H1 (cell line): ENCODE data around the gene CHCHD3. TPM values are rescaled to one million over a fixed set of nuclear protein-coding genes. Genes with fewer than 3 reads are reported as not detected.

Source experiments
- CTCF ChIA-PET: fragments of 300-600 bp; sonication (Branson Sonifier 250); formaldehyde crosslinking; loops from one replicate; lab custom pipeline; 2021; ENCODE audit not compliant: partially characterized antibody; lab: Charles Lee
- POLR2A ChIA-PET: fragments of 300-600 bp; sonication (Branson Sonifier 250); formaldehyde crosslinking; loops from one replicate; lab custom pipeline; 2021; ENCODE audit warnings: inconsistent platforms; ENCODE audit not compliant: partially characterized antibody; lab: Charles Lee
- DNase-seq, 2 experiments: peaks; one replicate each; pipeline versions ENCODE4 v3.0.0 to v3.0.0-alpha.2; 2010 to 2022; ENCODE audit warnings: low spot score in 2 of 2, low read depth in 1 of 2, mixed read lengths in 1 of 2
- FAIRE-seq: peaks from 2 replicates; lab custom pipeline; 2011; peaks lifted over from hg19 to GRCh38; lab: Jason Lieb, UNC
- H2AFZ ChIP-seq: 2 replicates; pipeline ENCODE4 v1.8.1; 2012; ENCODE audit warnings: low read length, inconsistent platforms
- H2AK5ac ChIP-seq: 2 replicates; pipeline ENCODE4 v1.6.1; 2013; ENCODE audit warnings: low read depth, low read length
- H2BK120ac ChIP-seq: replicated peaks from 2 replicates; pipeline ENCODE3; 2013; ENCODE audit warnings: low read depth, low read length, inconsistent platforms
- H2BK12ac ChIP-seq: 2 replicates; pipeline ENCODE4 v1.6.1; 2013; ENCODE audit warnings: low read depth, low read length
- H2BK15ac ChIP-seq: 2 replicates; pipeline ENCODE4 v1.6.1; 2013; ENCODE audit warnings: low read length
- H2BK20ac ChIP-seq: 2 replicates; pipeline ENCODE4 v1.6.1; 2013; ENCODE audit warnings: low read length
- H2BK5ac ChIP-seq: 2 replicates; pipeline ENCODE4 v1.6.1; 2013; ENCODE audit warnings: low read depth, low read length
- H3K14ac ChIP-seq: 2 replicates; pipeline ENCODE4 v1.6.1; 2013; ENCODE audit warnings: inconsistent platforms; ENCODE audit not compliant: insufficient read length
- H3K18ac ChIP-seq: 2 replicates; pipeline ENCODE4 v1.6.1; 2013; ENCODE audit warnings: low read length; ENCODE audit errors: extremely low read depth
- H3K23ac ChIP-seq: 2 replicates; pipeline ENCODE4 v1.6.1; 2013; ENCODE audit warnings: inconsistent platforms; ENCODE audit not compliant: insufficient read length
- H3K23me2 ChIP-seq: 2 replicates; pipeline ENCODE4 v1.6.1; 2013; ENCODE audit warnings: low read depth, low read length
- H3K27ac ChIP-seq: 2 replicates; pipeline ENCODE4 v1.6.1; 2011; ENCODE audit warnings: low read depth, low read length, inconsistent platforms
- H3K27me3 ChIP-seq, 4 experiments: replicated peaks in 1 of 4; 1 replicate in 1 of 4; 2 replicates in 3 of 4; pipeline versions ENCODE4 v1.6.1 to v1.8.1; 2011 to 2013; ENCODE audit warnings: low read length in 3 of 4, mild to moderate bottlenecking in 3 of 4, inconsistent platforms in 2 of 4, mixed read lengths in 2 of 4, moderate library complexity in 1 of 4; ENCODE audit not compliant: control insufficient read depth in 3 of 4, insufficient read depth in 3 of 4; ENCODE audit errors: extremely low read depth in 1 of 4
- H3K36me3 ChIP-seq, 4 experiments: 2 replicates each; pipeline versions ENCODE4 v1.6.1 to v1.8.1; 2011 to 2013; ENCODE audit warnings: mild to moderate bottlenecking in 4 of 4, low read length in 3 of 4, moderate library complexity in 2 of 4, control low read depth in 1 of 4, inconsistent platforms in 1 of 4; ENCODE audit not compliant: insufficient read depth in 4 of 4, control insufficient read depth in 2 of 4
- H3K4ac ChIP-seq: replicated peaks from 2 replicates; pipeline ENCODE3; 2013; ENCODE audit warnings: low read length, low read depth, mixed read lengths, inconsistent platforms; ENCODE audit not compliant: insufficient read length
- H3K4me1 ChIP-seq, 4 experiments: replicated peaks in 1 of 4; 1 replicate in 1 of 4; 2 replicates in 3 of 4; pipeline versions ENCODE4 v1.6.1 to v1.8.1; 2011 to 2013; ENCODE audit warnings: low read length in 3 of 4, inconsistent platforms in 2 of 4, mixed read lengths in 1 of 4; ENCODE audit not compliant: insufficient read depth in 4 of 4, control insufficient read depth in 3 of 4
- H3K4me2 ChIP-seq, 2 experiments: 2 replicates each; pipeline versions ENCODE4 v1.6.1 to v1.8.1; 2011 to 2013; ENCODE audit warnings: low read depth in 2 of 2, low read length in 2 of 2, control low read depth in 1 of 2, inconsistent platforms in 1 of 2, mild to moderate bottlenecking in 1 of 2; ENCODE audit not compliant: insufficient read depth in 1 of 2
- H3K4me3 ChIP-seq, 4 experiments: fragments of 200-600, 300-600 bp in 1 of 4; sonication (generic), shearing (Covaris generic), sonication (Bioruptor Twin) in 1 of 4; 2 replicates each; pipeline versions ENCODE4 v1.5.1 to v1.8.1; 2011 to 2016; ENCODE audit warnings: low read length in 4 of 4, low read depth in 3 of 4, control low read depth in 2 of 4, inconsistent platforms in 2 of 4, mild to moderate bottlenecking in 2 of 4, mixed read lengths in 1 of 4, moderate library complexity in 1 of 4; ENCODE audit not compliant: insufficient read depth in 2 of 4; ENCODE audit errors: extremely low read depth in 1 of 4
- H3K56ac ChIP-seq: replicated peaks from 2 replicates; pipeline ENCODE3; 2013; ENCODE audit warnings: low read depth, mild to moderate bottlenecking, mixed read lengths, low read length, inconsistent platforms; ENCODE audit not compliant: insufficient read length
- H3K79me1 ChIP-seq: 2 replicates; pipeline ENCODE4 v1.6.1; 2013; ENCODE audit warnings: low read depth, low read length, control low read depth
- H3K79me2 ChIP-seq, 2 experiments: 2 replicates each; pipeline versions ENCODE4 v1.6.1 to v1.8.1; 2012 to 2013; ENCODE audit warnings: low read length in 2 of 2, mild to moderate bottlenecking in 2 of 2, inconsistent platforms in 1 of 2; ENCODE audit not compliant: insufficient read depth in 2 of 2, control insufficient read depth in 1 of 2
- H3K9ac ChIP-seq, 4 experiments: replicated peaks in 1 of 4; 1 replicate in 1 of 4; 2 replicates in 3 of 4; pipeline versions ENCODE4 v1.6.1 to v1.8.1; 2011 to 2013; ENCODE audit warnings: low read depth in 3 of 4, low read length in 3 of 4, control low read depth in 2 of 4, mild to moderate bottlenecking in 2 of 4, moderate library complexity in 2 of 4, inconsistent platforms in 1 of 4; ENCODE audit errors: extremely low read depth in 1 of 4
- H3K9me3 ChIP-seq, 2 experiments: 2 replicates each; pipeline versions ENCODE4 v1.6.1 to v1.8.1; 2012 to 2013; ENCODE audit warnings: mild to moderate bottlenecking in 2 of 2, moderate library complexity in 2 of 2, control low read depth in 1 of 2, inconsistent platforms in 1 of 2, low read depth in 1 of 2, low read length in 1 of 2, mixed read lengths in 1 of 2; ENCODE audit not compliant: insufficient read depth in 2 of 2
- H4K20me1 ChIP-seq, 2 experiments: replicated peaks in 1 of 2; 2 replicates each; pipeline versions ENCODE3 to v1.8.1; 2011 to 2013; ENCODE audit warnings: inconsistent platforms in 2 of 2, low read length in 2 of 2, mild to moderate bottlenecking in 1 of 2; ENCODE audit not compliant: insufficient read depth in 2 of 2, control insufficient read depth in 1 of 2
- H4K5ac ChIP-seq: 2 replicates; pipeline ENCODE4 v1.6.1; 2013; ENCODE audit warnings: low read length, low read depth, mixed read lengths, inconsistent platforms; ENCODE audit not compliant: insufficient read length
- H4K8ac ChIP-seq: 2 replicates; pipeline ENCODE4 v1.8.0; 2013; ENCODE audit warnings: mild to moderate bottlenecking, moderate library complexity, low read length, inconsistent platforms; ENCODE audit not compliant: insufficient read depth; ENCODE audit errors: extremely low read depth
- H4K91ac ChIP-seq: replicated peaks from 2 replicates; pipeline ENCODE3; 2013; ENCODE audit warnings: low read length, mixed read lengths, inconsistent platforms; ENCODE audit not compliant: insufficient read length
- CREB1 ChIP-seq: IDR thresholded peaks from 2 replicates; pipeline ENCODE4 v1.6.1; 2012; ENCODE audit warnings: inconsistent platforms
- EGR1 ChIP-seq: IDR thresholded peaks from 2 replicates; pipeline ENCODE4 v1.6.1; 2011; ENCODE audit warnings: low read depth, low read length, borderline replicate concordance
- POLR2AphosphoS5 ChIP-seq: IDR thresholded peaks from 2 replicates; pipeline ENCODE4 v1.6.1; 2011; ENCODE audit warnings: low read depth, low read length
- WGBS, 2 experiments: shearing (Covaris generic) in 1 of 2; methylation state at CpG; one replicate each; pipeline versions ENCODE4 v1.1.6 to v1.1.7; 2013 to 2015; ENCODE audit warnings: low lambda C conversion rate in 2 of 2, mixed read lengths in 2 of 2, inconsistent platforms in 1 of 2, low coverage in 1 of 2, missing lambda C conversion rate in 1 of 2; ENCODE audit not compliant: insufficient replicate concordance in 2 of 2, insufficient coverage in 1 of 2, insufficient read length in 1 of 2; ENCODE audit errors: extremely low coverage in 1 of 2, missing lambda C conversion rate in 1 of 2; 5-methylcytosine and 5-hydroxymethylcytosine counted together
- polyA plus RNA-seq, 7 experiments: library from polyadenylated mRNA; depleted of rRNA in 3 of 7; stranded (reverse) in 5 of 7; unstranded in 2 of 7; fragments of >200 nt in 5 of 7; fragments of 200-250 nt in 2 of 7; gene quantifications; 1 replicate in 5 of 7; 2 replicates in 1 of 7; 4 replicates in 1 of 7; pipeline versions ENCODE4 v1.2.1 to v1.2.3, GENCODE V29; 2011 to 2013; ENCODE audit warnings: missing spikeins in 2 of 7, mixed read lengths in 2 of 7
- total RNA-seq: library from RNA; stranded (reverse); fragmentation: NEBNext Ultra II Directional; extraction: Animal tissue kit (Norgen Biotek cat#: 25700); gene quantifications from 2 replicates; pipeline ENCODE4 v1.2.1, GENCODE V29; 2021

Gene CHCHD3
- total and polyA plus RNA-seq, 2 of the 8 experiments (the other 6 are each of a cell fraction or from before 2014, with no cell fraction given), result 42.9 to 137 TPM

DNA sequence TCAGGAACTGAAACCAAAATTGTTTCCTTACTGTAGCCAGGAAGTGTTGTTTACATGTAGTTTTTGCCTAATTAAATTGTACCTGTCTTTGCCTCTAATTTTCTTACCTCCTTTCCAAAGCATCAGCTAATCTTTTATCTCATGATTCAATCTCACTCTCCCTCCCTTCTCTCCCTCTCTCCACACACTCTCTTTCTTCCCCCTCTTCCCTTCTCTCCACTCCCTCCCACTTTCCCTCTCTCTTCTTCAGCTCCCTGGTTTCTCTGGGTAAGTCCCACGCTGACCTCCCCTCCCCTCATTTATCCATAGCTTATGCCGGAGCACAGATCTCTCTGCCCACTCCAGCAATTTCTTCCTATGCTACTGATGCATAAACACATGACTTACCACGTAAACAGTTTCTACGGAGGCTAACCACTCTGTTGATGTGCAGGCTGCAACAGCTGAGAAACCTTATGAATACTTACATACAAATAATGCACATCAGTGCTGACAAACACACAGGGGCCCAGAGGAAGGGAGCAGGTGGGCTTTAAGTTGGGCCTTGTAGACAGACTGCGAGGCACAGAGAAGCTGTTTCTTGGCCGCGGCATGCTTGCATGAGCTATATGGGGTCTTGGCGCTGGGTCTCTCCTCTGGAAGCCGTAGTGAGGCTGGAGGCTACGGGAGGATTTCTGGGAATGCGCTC is 331.2 kb downstream of the CHCHD3 start:
- Histone ChIP-seq H3K36me3 (no peaks in the 10 kb centered on the region), H3K79me2 (no peaks in the 10 kb centered on the region), H3K79me1 (no peaks in the 10 kb centered on the region), H2BK5ac (no peak overlapping the region), H3K23me2 (no peaks in the 10 kb centered on the region), H4K8ac (no peak overlapping the region), H3K9ac (no peak overlapping the region), H2BK20ac (no peak overlapping the region), H4K91ac (no peak overlapping the region), H2AFZ (peak overlapping the region; percentile 13; the same call in 1 of the 2 replicates), H3K27ac (no peak overlapping the region), H2BK120ac (no peak overlapping the region), H3K18ac (no peak overlapping the region; the same call in 1 of the 2 replicates), H4K5ac (no peak overlapping the region), H3K14ac (no peak overlapping the region), H3K4me1 (peaks cover 2 to 5% (median 4%) of the 10 kb centered on the region in 4 experiments; a peak in 6 of 7 replicates)
- ChIA-PET POLR2A (interaction anchor here (0.7 kb wide), 1 partner anchor 990 kb away, joined by 3 read pairs; no protein-coding TSS in a partner anchor), CTCF (interaction anchor here (1.3 kb wide), 1 partner anchor 47 kb away, joined by 4 read pairs; no protein-coding TSS in a partner anchor)
- WGBS, 2 experiments, result 81% methylated on average over 11 of the region's 11 CpGs; no CpG with 5 or more reads in 1 of the 2 experiments
- FAIRE-seq, result no peak
- TF ChIP-seq CREB1 (no peak), POLR2AphosphoS5 (no peak), EGR1 (peak; percentile 62; the same call in 1 of the 2 replicates)
- TF ChIP-seq, all 59 proteins: peak for 1
- no peak overlapping the region for H2BK15ac ChIP-seq
- H3K56ac ChIP-seq, result no peak overlapping the region
- DNase-seq, result no peak
- no peaks in the 10 kb centered on the region for H3K9me3 ChIP-seq
- H2BK12ac ChIP-seq, result 0 out of 2 replicates have a peak overlapping the region, but pooled peaks have one; percentile 23
- no peaks in the 10 kb centered on the region for H4K20me1 ChIP-seq
- no peak overlapping the region for H3K4me3 ChIP-seq
- no peak overlapping the region for H2AK5ac ChIP-seq
- H3K23ac ChIP-seq, result no peak overlapping the region
- H3K4ac ChIP-seq, result no peak overlapping the region
- peak overlapping the region; percentile 15 to 34; a peak in 3 of 4 replicates for H3K4me2 ChIP-seq
- H3K27me3 ChIP-seq, result no peaks in the 10 kb centered on the region
